Astrocyte (in vitro differentiated cells and primary cell): ENCODE data around the gene TAS2R5. TPM values are rescaled to one million over a fixed set of nuclear protein-coding genes. Genes with fewer than 3 reads are reported as not detected.
A peak's percentile ranks its signal among the peaks of the same experiment; 100 is the strongest.
"Not testable (repeated sequence)": the region's sequence is repeated elsewhere in the genome, so short reads cannot be mapped to it uniquely, and the experiment has no call there.

Experiments
- DNase-seq: peaks from one replicate; pipeline ENCODE4 v3.0.0-alpha.2; 2010; ENCODE audit warnings: low read depth
- FAIRE-seq: peaks from 2 replicates; lab custom pipeline; 2011; peaks lifted over from hg19 to GRCh38; lab: Jason Lieb, UNC
- H2AFZ ChIP-seq: 2 replicates; pipeline ENCODE4 v1.6.0; 2012; ENCODE audit warnings: low read depth, low read length, inconsistent platforms
- H3K27ac ChIP-seq: 2 replicates; pipeline ENCODE4 v1.5.1; 2011; ENCODE audit warnings: low read depth, low read length, inconsistent platforms
- H3K27me3 ChIP-seq: 2 replicates; pipeline ENCODE4 v1.6.0; 2011; ENCODE audit warnings: low read length, inconsistent platforms; ENCODE audit not compliant: insufficient read depth
- H3K36me3 ChIP-seq: 2 replicates; pipeline ENCODE4 v1.5.1; 2011; ENCODE audit warnings: low read length, inconsistent platforms; ENCODE audit not compliant: insufficient read depth
- H3K4me1 ChIP-seq: 2 replicates; pipeline ENCODE4 v1.5.1; 2011; ENCODE audit warnings: low read length, inconsistent platforms; ENCODE audit not compliant: insufficient read depth
- H3K4me2 ChIP-seq: 2 replicates; pipeline ENCODE4 v1.6.0; 2012; ENCODE audit warnings: low read length, inconsistent platforms
- H3K4me3 ChIP-seq: 2 replicates; pipeline ENCODE4 v1.5.1; 2011; ENCODE audit warnings: low read depth, mild to moderate bottlenecking, low read length, inconsistent platforms; ENCODE audit not compliant: insufficient read depth
- H3K79me2 ChIP-seq: 2 replicates; pipeline ENCODE4 v1.6.0; 2012; ENCODE audit warnings: mild to moderate bottlenecking, low read length, inconsistent platforms; ENCODE audit not compliant: insufficient read depth
- H3K9ac ChIP-seq: 2 replicates; pipeline ENCODE4 v1.6.0; 2012; ENCODE audit warnings: mild to moderate bottlenecking, low read length, inconsistent platforms
- H3K9me3 ChIP-seq: 2 replicates; pipeline ENCODE4 v1.5.1; 2012; ENCODE audit warnings: low read depth, mild to moderate bottlenecking, low read length, inconsistent platforms; ENCODE audit not compliant: insufficient read depth
- H4K20me1 ChIP-seq: 2 replicates; pipeline ENCODE4 v1.6.0; 2012; ENCODE audit warnings: low read length, inconsistent platforms; ENCODE audit not compliant: insufficient read depth
- H3K27ac Mint-ChIP-seq: one replicate; pipeline ENCODE4 v1.8.0; 2021; ENCODE audit warnings: mild to moderate bottlenecking, mixed read lengths; ENCODE audit not compliant: unreplicated experiment
- H3K27me3 Mint-ChIP-seq: one replicate; pipeline ENCODE4 v1.8.0; 2021; ENCODE audit warnings: low read depth, mixed read lengths; ENCODE audit not compliant: unreplicated experiment
- H3K36me3 Mint-ChIP-seq: one replicate; pipeline ENCODE4 v1.8.0; 2021; ENCODE audit warnings: low read depth, mixed read lengths; ENCODE audit not compliant: unreplicated experiment
- H3K4me1 Mint-ChIP-seq: one replicate; pipeline ENCODE4 v1.8.0; 2021; ENCODE audit warnings: low read depth, mixed read lengths; ENCODE audit not compliant: unreplicated experiment
- H3K4me3 Mint-ChIP-seq: one replicate; pipeline ENCODE4 v1.8.0; 2021; ENCODE audit warnings: mild to moderate bottlenecking, moderate library complexity, mixed read lengths; ENCODE audit not compliant: unreplicated experiment
- H3K9me3 Mint-ChIP-seq: one replicate; pipeline ENCODE4 v1.8.0; 2021; ENCODE audit warnings: mild to moderate bottlenecking, mixed read lengths; ENCODE audit not compliant: unreplicated experiment
- EZH2 ChIP-seq: IDR thresholded peaks from 2 replicates; pipeline ENCODE4 v1.6.1; 2012; ENCODE audit warnings: mild to moderate bottlenecking, low read length, inconsistent platforms; ENCODE audit not compliant: insufficient read depth
- total RNA-seq: library from RNA; stranded (reverse); gene quantifications from 2 replicates; pipeline ENCODE4 v1.2.1, GENCODE V29; 2021
- TF ChIP-seq, protein P1 (sequence below): IDR thresholded peaks from 2 replicates; pipeline ENCODE4 v1.5.1; 2011; ENCODE audit warnings: low read depth, mild to moderate bottlenecking, inconsistent platforms, low read length, moderate library complexity; ENCODE audit not compliant: insufficient read depth

The TAS2R5 gene
- total RNA-seq, 1 donor from 2014 or later = 1.5 TPM

DNA sequence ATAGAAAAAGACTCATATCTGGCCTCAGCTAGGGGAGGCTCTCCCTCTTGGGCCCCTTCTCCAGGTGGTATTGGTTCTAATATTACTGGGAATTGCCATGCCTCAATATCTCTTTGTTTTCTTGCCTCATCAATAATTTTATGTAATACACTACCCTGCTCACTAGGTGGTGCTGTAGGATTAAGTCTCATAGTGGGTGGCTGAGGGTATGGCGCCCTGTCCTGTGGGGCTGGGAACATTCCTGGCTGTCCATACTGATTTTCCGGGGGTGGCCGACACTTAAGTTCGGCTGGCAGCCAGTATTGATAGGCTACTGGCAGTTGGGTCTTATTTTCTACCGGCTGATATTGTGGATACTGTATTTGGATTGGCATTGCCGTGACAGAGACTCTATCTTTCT lies 35.1 kb upstream of the TAS2R5 start:
- DNase-seq = no peak
- H3K27me3 ChIP-seq = no peaks in the 10 kb centered on the region
- TF ChIP-seq, protein P1, sequence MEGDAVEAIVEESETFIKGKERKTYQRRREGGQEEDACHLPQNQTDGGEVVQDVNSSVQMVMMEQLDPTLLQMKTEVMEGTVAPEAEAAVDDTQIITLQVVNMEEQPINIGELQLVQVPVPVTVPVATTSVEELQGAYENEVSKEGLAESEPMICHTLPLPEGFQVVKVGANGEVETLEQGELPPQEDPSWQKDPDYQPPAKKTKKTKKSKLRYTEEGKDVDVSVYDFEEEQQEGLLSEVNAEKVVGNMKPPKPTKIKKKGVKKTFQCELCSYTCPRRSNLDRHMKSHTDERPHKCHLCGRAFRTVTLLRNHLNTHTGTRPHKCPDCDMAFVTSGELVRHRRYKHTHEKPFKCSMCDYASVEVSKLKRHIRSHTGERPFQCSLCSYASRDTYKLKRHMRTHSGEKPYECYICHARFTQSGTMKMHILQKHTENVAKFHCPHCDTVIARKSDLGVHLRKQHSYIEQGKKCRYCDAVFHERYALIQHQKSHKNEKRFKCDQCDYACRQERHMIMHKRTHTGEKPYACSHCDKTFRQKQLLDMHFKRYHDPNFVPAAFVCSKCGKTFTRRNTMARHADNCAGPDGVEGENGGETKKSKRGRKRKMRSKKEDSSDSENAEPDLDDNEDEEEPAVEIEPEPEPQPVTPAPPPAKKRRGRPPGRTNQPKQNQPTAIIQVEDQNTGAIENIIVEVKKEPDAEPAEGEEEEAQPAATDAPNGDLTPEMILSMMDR = peak; percentile 25
- no peak for TF ChIP-seq EZH2
- H3K27ac ChIP-seq = no peak overlapping the region
- no peaks in the 10 kb centered on the region for H3K4me1 Mint-ChIP-seq
- H3K4me1 ChIP-seq = no peaks in the 10 kb centered on the region
- no peak overlapping the region for H3K27ac Mint-ChIP-seq
- no peak overlapping the region for H3K4me2 ChIP-seq
- H4K20me1 ChIP-seq = no peaks in the 10 kb centered on the region
- no peak overlapping the region for H2AFZ ChIP-seq
- no peaks in the 10 kb centered on the region for H3K27me3 Mint-ChIP-seq
- no peak overlapping the region for H3K9ac ChIP-seq
- H3K36me3 ChIP-seq = peaks cover 47% of the 10 kb centered on the region
- H3K9me3 ChIP-seq = peaks cover 16% of the 10 kb centered on the region
- no peak overlapping the region for H3K4me3 Mint-ChIP-seq
- no peaks in the 10 kb centered on the region for H3K79me2 ChIP-seq
- no peak for FAIRE-seq
- peaks cover 17% of the 10 kb centered on the region for H3K9me3 Mint-ChIP-seq
- H3K4me3 ChIP-seq = no peak overlapping the region
- peaks cover 58% of the 10 kb centered on the region for H3K36me3 Mint-ChIP-seq

DNA sequence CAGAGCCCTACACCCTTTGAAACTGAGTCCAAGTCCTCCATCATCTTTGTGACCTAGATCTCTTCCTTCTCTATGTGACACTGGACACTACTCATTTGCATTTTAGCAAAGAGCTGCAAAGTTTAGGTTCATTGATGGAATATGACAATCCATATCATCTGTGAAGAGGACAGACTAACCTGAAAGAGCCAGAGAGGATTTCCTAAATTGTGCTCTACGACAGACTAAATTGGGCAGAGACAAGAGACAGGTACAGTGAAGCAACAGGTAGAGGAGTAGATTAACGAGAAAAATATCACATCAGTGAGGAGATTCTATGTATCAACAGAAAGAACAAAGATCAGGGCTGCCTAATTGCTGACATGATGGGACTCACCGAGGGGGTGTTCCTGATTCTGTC lies 26.2 kb upstream of the TAS2R5 start, which contains the start of gene TAS2R3:
TAS2R3 (plus strand) TSS at position 301 of the 400 bp plus-strand sequence; CDS start at position 363, 62 bp downstream.
- no peaks in the 10 kb centered on the region for H3K27me3 ChIP-seq
- H4K20me1 ChIP-seq = peaks cover 3% of the 10 kb centered on the region
- Mint-ChIP-seq H3K36me3 (peaks cover 13% of the 10 kb centered on the region), H3K4me3 (no peak within 1 kb of the TSS), H3K4me1 (no peaks in the 10 kb centered on the region), H3K27ac (no peak within 1 kb of the TSS), H3K9me3 (peaks cover 2% of the 10 kb centered on the region), H3K27me3 (no peaks in the 10 kb centered on the region)
- H3K4me3 ChIP-seq = no peak within 1 kb of the TSS
- H3K79me2 ChIP-seq = no peaks in the 10 kb centered on the region
- no peak within 1 kb of the TSS for H3K27ac ChIP-seq
- peaks cover 11% of the 10 kb centered on the region for H3K36me3 ChIP-seq
- no peak within 1 kb of the TSS for H3K9ac ChIP-seq
- H3K4me1 ChIP-seq = no peaks in the 10 kb centered on the region
- TF ChIP-seq EZH2 = no peak
- TF ChIP-seq, protein P1 = no peak
- FAIRE-seq (no peak), DNase-seq (no peak)
- H2AFZ ChIP-seq = no peak within 1 kb of the TSS
- H3K9me3 ChIP-seq = no peaks in the 10 kb centered on the region
- H3K4me2 ChIP-seq = no peak within 1 kb of the TSS

DNA sequence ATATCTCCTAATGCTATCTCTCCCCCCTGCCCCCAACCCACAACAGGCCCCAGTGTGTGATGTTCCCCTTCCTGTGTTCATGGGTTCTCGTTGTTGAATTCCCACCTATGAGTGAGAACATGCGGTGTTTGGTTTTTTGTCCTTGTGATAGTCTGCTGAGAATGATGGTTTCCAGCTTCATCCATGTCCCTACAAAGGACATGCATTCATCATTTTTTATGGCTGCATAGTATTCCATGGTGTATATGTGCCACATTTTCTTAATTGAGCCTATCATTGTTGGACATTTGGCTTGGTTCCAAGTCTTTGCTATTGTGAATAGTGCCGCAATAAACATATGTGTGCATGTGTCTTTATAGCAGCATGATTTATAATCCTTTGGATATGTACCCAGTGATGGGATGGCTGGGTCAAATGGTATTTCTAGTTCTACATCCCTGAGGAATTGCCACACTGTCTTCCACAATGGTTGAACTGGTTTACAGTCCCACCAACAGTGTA lies 19.9 kb upstream of the TAS2R5 start:
- not testable (repeated sequence) for H3K4me2 ChIP-seq, H3K9me3 ChIP-seq, H3K4me3 Mint-ChIP-seq, H4K20me1 ChIP-seq, H3K9ac ChIP-seq, H3K27me3 ChIP-seq, H3K36me3 ChIP-seq, H3K27ac ChIP-seq, DNase-seq, H3K27me3 Mint-ChIP-seq, H3K4me1 ChIP-seq, H3K4me3 ChIP-seq, H3K79me2 ChIP-seq, H3K27ac Mint-ChIP-seq, H3K36me3 Mint-ChIP-seq, FAIRE-seq, H2AFZ ChIP-seq, H3K4me1 Mint-ChIP-seq
- peaks cover 17% of the 10 kb centered on the region for H3K9me3 Mint-ChIP-seq
